OCI-LY1 (cell line): Measurements from ENCODE around the gene SLC8A1.

Experiments
- H2AFZ ChIP-seq: fragments of 200-600 bp; sonication (generic), shearing (Covaris generic); 2 replicates; pipeline ENCODE4 v1.6.0; 2014; ENCODE audit warnings: antibody characterized with exemption, mild to moderate bottlenecking, low read length
- H3F3A ChIP-seq: fragments of 200-600 bp; sonication (generic), shearing (Covaris generic); 2 replicates; pipeline ENCODE4 v1.6.0; 2014; ENCODE audit warnings: mild to moderate bottlenecking, antibody characterized with exemption, low read length, moderate library complexity; ENCODE audit not compliant: insufficient read depth
- H3K27ac ChIP-seq: fragments of 200-600 bp; sonication (generic); 2 replicates; pipeline ENCODE4 v1.5.1; 2014; ENCODE audit warnings: low read length, mixed run types, mild to moderate bottlenecking, low read depth; ENCODE audit not compliant: poor library complexity, severe bottlenecking
- H3K27me3 ChIP-seq: fragments of 200-600 bp; sonication (generic); 2 replicates; pipeline ENCODE4 v1.6.0; 2014; ENCODE audit warnings: antibody characterized with exemption, mild to moderate bottlenecking, low read length, moderate library complexity; ENCODE audit not compliant: insufficient read depth
- H3K36me3 ChIP-seq: fragments of 200-600 bp; sonication (generic); 2 replicates; pipeline ENCODE4 v1.6.1; 2014; ENCODE audit warnings: mild to moderate bottlenecking, antibody characterized with exemption, low read length, moderate library complexity, mixed read lengths; ENCODE audit not compliant: insufficient read depth
- H3K4me1 ChIP-seq: fragments of 200-600 bp; sonication (generic); 2 replicates; pipeline ENCODE4 v1.5.1; 2014; ENCODE audit warnings: mild to moderate bottlenecking, low read length, moderate library complexity; ENCODE audit not compliant: insufficient read depth, severe bottlenecking
- H3K4me2 ChIP-seq: fragments of 200-600 bp; sonication (generic), shearing (Covaris generic); 2 replicates; pipeline ENCODE4 v1.6.1; 2014; ENCODE audit warnings: low read length
- H3K4me3 ChIP-seq: fragments of 200-600 bp; sonication (generic); 2 replicates; pipeline ENCODE4 v1.5.1; 2014; ENCODE audit warnings: low read length, low read depth, mild to moderate bottlenecking, mixed read lengths; ENCODE audit not compliant: poor library complexity, severe bottlenecking
- H3K79me2 ChIP-seq: fragments of 200-600 bp; shearing (Covaris generic); 2 replicates; pipeline ENCODE4 v1.6.1; 2016; ENCODE audit warnings: mixed run types, low read length, mixed read lengths; ENCODE audit not compliant: insufficient read depth
- H3K9ac ChIP-seq: fragments of 200-600 bp; sonication (generic), shearing (Covaris generic); 2 replicates; pipeline ENCODE4 v1.6.1; 2014; ENCODE audit warnings: mild to moderate bottlenecking, low read length, mixed read lengths
- H3K9me2 ChIP-seq: fragments of 200-600 bp; sonication (generic), shearing (Covaris generic); 2 replicates; pipeline ENCODE4 v1.6.1; 2014; ENCODE audit warnings: low read depth, mild to moderate bottlenecking, low read length, mixed read lengths
- H3K9me3 ChIP-seq: fragments of 200-600 bp; shearing (Covaris generic); 2 replicates; pipeline ENCODE4 v1.6.1; 2014; ENCODE audit warnings: low read length, mixed read lengths
- H4K20me1 ChIP-seq: fragments of 200-600 bp; sonication (generic), shearing (Covaris generic); 2 replicates; pipeline ENCODE4 v1.6.0; 2016; ENCODE audit warnings: mild to moderate bottlenecking, low read length; ENCODE audit not compliant: insufficient read depth
- CTCF ChIP-seq: fragments of 200-600 bp; sonication (generic), shearing (Covaris generic); IDR thresholded peaks from 2 replicates; pipeline ENCODE4 v1.5.1; 2017; ENCODE audit warnings: mild to moderate bottlenecking, antibody characterized with exemption, low read length, moderate library complexity, mixed read lengths
- EZH2 ChIP-seq: fragments of 200-600 bp; sonication (generic), shearing (Covaris generic); IDR thresholded peaks from 2 replicates; pipeline ENCODE4 v1.8.0; 2017; ENCODE audit warnings: borderline replicate concordance, mixed run types, mild to moderate bottlenecking, antibody characterized with exemption, low read length, moderate library complexity, mixed read lengths

The SLC8A1 gene

GRCh38 chr2:40168032-40168431, 283.9 kb downstream of the SLC8A1 start:
- Histone ChIP-seq H3F3A (no peaks in the 10 kb centered on the region), H3K4me1 (no peaks in the 10 kb centered on the region), H3K4me2 (no peak overlapping the region), H3K36me3 (no peaks in the 10 kb centered on the region), H3K27ac (no peak overlapping the region), H3K4me3 (no peak overlapping the region), H2AFZ (no peak overlapping the region), H3K27me3 (no peaks in the 10 kb centered on the region), H3K9ac (no peak overlapping the region), H3K79me2 (no peaks in the 10 kb centered on the region), H3K9me3 (no peaks in the 10 kb centered on the region), H3K9me2 (no peaks in the 10 kb centered on the region), H4K20me1 (no peaks in the 10 kb centered on the region)
- no peak for TF ChIP-seq EZH2

GRCh38 chr2:40166006-40166405, 285.9 kb downstream of the SLC8A1 start:
- H2AFZ ChIP-seq = no peak overlapping the region
- no peaks in the 10 kb centered on the region for H3F3A ChIP-seq
- TF ChIP-seq CTCF (no peak), EZH2 (no peak)
- no peaks in the 10 kb centered on the region for H3K27me3 ChIP-seq
- H3K9me3 ChIP-seq = no peaks in the 10 kb centered on the region
- no peaks in the 10 kb centered on the region for H3K79me2 ChIP-seq
- no peak overlapping the region for H3K27ac ChIP-seq
- no peaks in the 10 kb centered on the region for H3K9me2 ChIP-seq
- no peaks in the 10 kb centered on the region for H3K36me3 ChIP-seq
- H3K4me3 ChIP-seq = no peak overlapping the region
- H3K4me2 ChIP-seq = no peak overlapping the region
- H3K9ac ChIP-seq = no peak overlapping the region
- no peaks in the 10 kb centered on the region for H3K4me1 ChIP-seq
- H4K20me1 ChIP-seq = no peaks in the 10 kb centered on the region

- no peak overlapping the region for H3K9ac ChIP-seq
- H4K20me1 ChIP-seq = no peaks in the 10 kb centered on the region
- no peaks in the 10 kb centered on the region for H3K9me2 ChIP-seq
- no peak overlapping the region for H2AFZ ChIP-seq
- no peaks in the 10 kb centered on the region for H3K27me3 ChIP-seq
- no peak overlapping the region for H3K27ac ChIP-seq
- no peaks in the 10 kb centered on the region for H3K79me2 ChIP-seq
- no peaks in the 10 kb centered on the region for H3K9me3 ChIP-seq
- H3F3A ChIP-seq = no peaks in the 10 kb centered on the region
- H3K4me3 ChIP-seq = no peak overlapping the region
- TF ChIP-seq CTCF (no peak), EZH2 (no peak)
- no peaks in the 10 kb centered on the region for H3K4me1 ChIP-seq
- H3K36me3 ChIP-seq = no peaks in the 10 kb centered on the region
- H3K4me2 ChIP-seq = no peak overlapping the region
Observed at GRCh38 chr2:40165509-40165844, 286.4 kb downstream of the SLC8A1 start.

- no peak overlapping the region for H3K4me3 ChIP-seq
- no peak overlapping the region for H3K27ac ChIP-seq
- no peaks in the 10 kb centered on the region for H3K36me3 ChIP-seq
- no peak overlapping the region for H3K9ac ChIP-seq
- TF ChIP-seq EZH2 = no peak
- no peak for TF ChIP-seq CTCF
- no peaks in the 10 kb centered on the region for H3K4me1 ChIP-seq
- no peaks in the 10 kb centered on the region for H3K27me3 ChIP-seq
- no peak overlapping the region for H2AFZ ChIP-seq
- H3F3A ChIP-seq = no peaks in the 10 kb centered on the region
- no peaks in the 10 kb centered on the region for H3K79me2 ChIP-seq
- H3K4me2 ChIP-seq = no peak overlapping the region
- H4K20me1 ChIP-seq = no peaks in the 10 kb centered on the region
- no peaks in the 10 kb centered on the region for H3K9me3 ChIP-seq
- no peaks in the 10 kb centered on the region for H3K9me2 ChIP-seq
Observed at GRCh38 chr2:40164736-40165508, 287.0 kb downstream of the SLC8A1 start.
